PC-3 (cell line): ENCODE results near the gene CARS1.

ENCODE experiments used
- CTCF ChIP-seq: fragments of 300-600 bp; sonication (generic); conservative IDR thresholded peaks from 2 replicates; pipeline ENCODE4 v1.5.1; 2017; ENCODE audit warnings: antibody characterized with exemption, low read depth, mild to moderate bottlenecking, low read length
- EZH2 ChIP-seq: fragments of 300-600 bp; sonication (generic); IDR thresholded peaks from one replicate; pipeline ENCODE4 v1.6.1; 2017; ENCODE audit warnings: antibody characterized with exemption, mild to moderate bottlenecking, low read length; ENCODE audit not compliant: unreplicated experiment

GRCh38 chr11:3088806-3089205 is 31.6 kb upstream of the CARS1 start:
- no peak for TF ChIP-seq CTCF
- TF ChIP-seq EZH2, result no peak
